HepG2 (cell line): ENCODE data around the gene ADGRG6. TPM values are rescaled to one million over a fixed set of nuclear protein-coding genes. Genes with fewer than 3 reads are reported as not detected.

Source experiments
- ARHGAP35 ChIP-seq: sonication (generic); formaldehyde crosslinking; IDR thresholded peaks from 2 replicates; pipeline ENCODE4 v1.9.0; 2022; ENCODE audit warnings: mild to moderate bottlenecking, inconsistent platforms, moderate library complexity, missing genetic modification reagents, borderline replicate concordance
- FOXK2 ChIP-seq: fragments of 450-650 bp; IDR thresholded peaks from 2 replicates; pipeline ENCODE4 v1.6.1; 2016
- HES4 ChIP-seq: sonication (generic); formaldehyde crosslinking; IDR thresholded peaks from 2 replicates; pipeline ENCODE4 v1.9.0; 2021; ENCODE audit warnings: mild to moderate bottlenecking, missing genetic modification reagents, borderline replicate concordance
- HNRNPUL1 ChIP-seq: fragments of 200-400 bp; formaldehyde crosslinking; IDR thresholded peaks from 2 replicates; pipeline ENCODE4 v1.6.1; 2017; ENCODE audit warnings: low read depth, mild to moderate bottlenecking, low read length, moderate library complexity
- NFE2L2 ChIP-seq: fragments of 150-350 bp; IDR thresholded peaks from 2 replicates; pipeline ENCODE4 v1.6.1; 2014; ENCODE audit warnings: low read length
- NPAS2 ChIP-seq: sonication (generic); formaldehyde crosslinking; IDR thresholded peaks from 2 replicates; pipeline ENCODE4 v1.8.0; 2022; ENCODE audit warnings: mild to moderate bottlenecking, missing genetic modification reagents, borderline replicate concordance
- NR2F2 ChIP-seq: IDR thresholded peaks from 2 replicates; pipeline ENCODE4 v1.6.1; 2012; ENCODE audit warnings: low read depth, inconsistent platforms, borderline replicate concordance
- PAX8 ChIP-seq: sonication (generic); formaldehyde crosslinking; IDR thresholded peaks from 2 replicates; pipeline ENCODE4 v1.8.0; 2022; ENCODE audit warnings: mild to moderate bottlenecking, missing genetic modification reagents, borderline replicate concordance
- RNF2 ChIP-seq: fragments of 450-650 bp; conservative IDR thresholded peaks from 2 replicates; pipeline ENCODE4 v1.6.1; 2016; ENCODE audit warnings: low read depth
- RXRA ChIP-seq: sonication (generic); formaldehyde crosslinking; IDR thresholded peaks from 2 replicates; pipeline ENCODE4 v1.5.1; 2020; ENCODE audit warnings: missing genetic modification reagents
- SAFB2 ChIP-seq: sonication (generic); formaldehyde crosslinking; IDR thresholded peaks from 2 replicates; pipeline ENCODE4 v1.5.1; 2020; ENCODE audit warnings: missing genetic modification reagents, low read depth, mild to moderate bottlenecking, borderline replicate concordance
- SMAD1 ChIP-seq: sonication (generic); formaldehyde crosslinking; IDR thresholded peaks from 2 replicates; pipeline ENCODE4 v1.4.0; 2020; ENCODE audit warnings: missing genetic modification reagents, low read depth, mild to moderate bottlenecking, borderline replicate concordance
- XBP1 ChIP-seq: sonication (generic); formaldehyde crosslinking; IDR thresholded peaks from 2 replicates; pipeline ENCODE4 v1.5.0; 2020; ENCODE audit warnings: missing genetic modification reagents
- ZMYM3 ChIP-seq: sonication (generic); formaldehyde crosslinking; IDR thresholded peaks from 2 replicates; pipeline ENCODE4 v1.5.1; 2020; ENCODE audit warnings: mild to moderate bottlenecking, missing genetic modification reagents
- ZNF549 ChIP-seq: sonication (generic); formaldehyde crosslinking; IDR thresholded peaks from 2 replicates; pipeline ENCODE4 v1.5.0; 2020; ENCODE audit warnings: missing genetic modification reagents
- polyA plus RNA-seq, 8 experiments: library from polyadenylated mRNA; depleted of rRNA in 3 of 8; stranded (reverse) in 7 of 8; unstranded in 1 of 8; fragments of >200 nt; fragmentation: Illumina TruSeq in 4 of 8; extraction: Trizol in 4 of 8; gene quantifications; 2 replicates each; pipeline versions ENCODE4 v1.2.1 to v1.2.3, GENCODE V29; 2011 to 2016; ENCODE audit warnings: low read depth in 4 of 8, missing spikeins in 1 of 8, mixed read lengths in 1 of 8; ENCODE audit not compliant: insufficient read depth in 1 of 8
- total RNA-seq, 5 experiments: library from RNA; depleted of rRNA; stranded (reverse); fragments of >200 nt; fragmentation: Illumina TruSeq; extraction: Trizol; gene quantifications; 2 replicates each; pipeline ENCODE4 v1.2.3, GENCODE V29; 2016; ENCODE audit warnings: low read depth in 1 of 5
- TF ChIP-seq, protein P1 (sequence below): sonication (generic); formaldehyde crosslinking; IDR thresholded peaks from 2 replicates; pipeline ENCODE4 v1.5.1; 2020; ENCODE audit warnings: mild to moderate bottlenecking, missing genetic modification reagents, moderate library complexity
- TF ChIP-seq, protein P2 (sequence below): IDR thresholded peaks from 2 replicates; pipeline ENCODE4 v1.6.1; 2016; ENCODE audit warnings: missing biosample characterization, missing genetic modification reagents, low read depth
- TF ChIP-seq, protein P3 (sequence below): sonication (generic); formaldehyde crosslinking; IDR thresholded peaks from 2 replicates; pipeline ENCODE4 v1.5.1; 2020; ENCODE audit warnings: mild to moderate bottlenecking, missing genetic modification reagents, moderate library complexity
- TF ChIP-seq, protein P4 (sequence below): sonication (generic); IDR thresholded peaks from 2 replicates; pipeline ENCODE4 v1.6.1; 2016; ENCODE audit warnings: low read depth, borderline replicate concordance
- TF ChIP-seq, protein P5 (sequence below): conservative IDR thresholded peaks from 2 replicates; pipeline ENCODE4 v1.6.1; 2018; ENCODE audit warnings: missing genetic modification reagents

The ADGRG6 gene
- total and polyA plus RNA-seq, 2 of the 13 experiments (the other 11 are each of a cell fraction or from before 2014, with no cell fraction given) = 129 to 249 TPM

DNA sequence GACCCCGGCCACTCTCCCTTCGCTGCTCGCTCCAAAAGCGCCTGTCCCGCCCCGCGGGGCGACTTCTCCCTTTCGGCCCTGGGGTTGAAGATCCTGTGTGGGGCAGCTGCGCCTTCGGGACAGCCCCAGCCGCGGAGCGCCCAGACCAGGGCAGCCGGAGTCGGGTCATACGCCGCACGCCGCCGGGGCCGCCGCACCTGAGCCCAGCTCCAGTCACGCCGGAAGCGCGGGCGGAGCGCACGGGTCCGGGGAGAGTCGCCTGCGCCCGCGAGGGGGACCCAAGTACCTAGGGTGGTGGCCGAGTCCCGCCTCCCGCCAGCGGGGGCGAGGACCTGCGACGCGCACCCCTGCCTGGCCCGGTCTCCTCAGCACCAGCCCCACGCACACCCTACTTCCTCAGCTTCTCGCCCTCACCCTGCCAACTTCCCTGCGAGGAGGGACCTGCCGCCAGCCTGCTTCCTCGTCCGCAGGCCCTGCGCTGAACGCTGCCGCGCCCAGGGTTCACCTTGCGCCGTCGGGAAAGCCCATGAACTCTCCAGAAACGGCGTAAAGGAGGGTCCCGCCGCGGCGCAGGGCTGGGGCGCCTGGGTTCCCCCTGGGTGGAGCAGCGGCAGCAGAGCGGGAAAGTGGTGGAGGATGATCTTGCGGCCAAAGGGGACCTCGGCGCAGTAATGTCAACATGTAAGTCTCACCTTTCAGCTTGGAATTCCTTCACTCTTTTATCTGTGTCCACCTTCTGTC, at the start of gene ADGRG6 (continued):
- TF ChIP-seq, protein P1, sequence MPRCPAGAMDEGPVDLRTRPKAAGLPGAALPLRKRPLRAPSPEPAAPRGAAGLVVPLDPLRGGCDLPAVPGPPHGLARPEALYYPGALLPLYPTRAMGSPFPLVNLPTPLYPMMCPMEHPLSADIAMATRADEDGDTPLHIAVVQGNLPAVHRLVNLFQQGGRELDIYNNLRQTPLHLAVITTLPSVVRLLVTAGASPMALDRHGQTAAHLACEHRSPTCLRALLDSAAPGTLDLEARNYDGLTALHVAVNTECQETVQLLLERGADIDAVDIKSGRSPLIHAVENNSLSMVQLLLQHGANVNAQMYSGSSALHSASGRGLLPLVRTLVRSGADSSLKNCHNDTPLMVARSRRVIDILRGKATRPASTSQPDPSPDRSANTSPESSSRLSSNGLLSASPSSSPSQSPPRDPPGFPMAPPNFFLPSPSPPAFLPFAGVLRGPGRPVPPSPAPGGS = peak; percentile 96
- TF ChIP-seq XBP1 (CRISPR knock-in tag) = no peak; the same call in 1 of the 2 replicates
- no peak for TF ChIP-seq FOXK2
- TF ChIP-seq HES4 (CRISPR knock-in tag) = peak; percentile 96
- no peak for TF ChIP-seq NR2F2
- TF ChIP-seq SMAD1 (CRISPR knock-in tag) = peak; percentile 66; the same call in 1 of the 2 replicates
- 0 out of 2 replicates have a peak, but pooled peaks have one; percentile 65 for TF ChIP-seq HNRNPUL1
- peak; percentile 36; the same call in 1 of the 2 replicates for TF ChIP-seq ZMYM3 (CRISPR knock-in tag)
- peak; percentile 97; the same call in 1 of the 2 replicates for TF ChIP-seq ARHGAP35 (CRISPR knock-in tag)
- TF ChIP-seq SAFB2 (CRISPR knock-in tag) = peak; percentile 99
- TF ChIP-seq, protein P2, sequence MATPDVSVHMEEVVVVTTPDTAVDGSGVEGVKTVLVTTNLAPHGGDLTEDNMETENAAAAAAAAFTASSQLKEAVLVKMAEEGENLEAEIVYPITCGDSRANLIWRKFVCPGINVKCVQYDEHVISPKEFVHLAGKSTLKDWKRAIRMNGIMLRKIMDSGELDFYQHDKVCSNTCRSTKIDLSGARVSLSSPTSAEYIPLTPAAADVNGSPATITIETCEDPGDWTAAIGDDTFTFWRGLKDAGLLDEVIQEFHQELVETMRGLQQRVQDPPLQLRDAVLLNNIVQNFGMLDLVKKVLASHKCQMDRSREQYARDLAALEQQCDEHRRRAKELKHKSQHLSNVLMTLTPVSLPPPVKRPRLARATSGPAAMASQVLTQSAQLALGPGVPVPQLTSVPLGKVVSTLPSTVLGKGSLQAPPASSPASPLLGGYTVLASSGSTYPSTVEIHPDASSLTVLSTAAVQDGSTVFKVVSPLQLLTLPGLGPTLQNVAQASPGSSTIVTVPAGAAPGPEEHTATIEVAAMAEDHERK (CRISPR knock-in tag) = no peak; the same call in 1 of the 2 replicates
- peak; percentile 75; the same call in 1 of the 2 replicates for TF ChIP-seq ZNF549 (CRISPR knock-in tag)
- TF ChIP-seq, protein P3, sequence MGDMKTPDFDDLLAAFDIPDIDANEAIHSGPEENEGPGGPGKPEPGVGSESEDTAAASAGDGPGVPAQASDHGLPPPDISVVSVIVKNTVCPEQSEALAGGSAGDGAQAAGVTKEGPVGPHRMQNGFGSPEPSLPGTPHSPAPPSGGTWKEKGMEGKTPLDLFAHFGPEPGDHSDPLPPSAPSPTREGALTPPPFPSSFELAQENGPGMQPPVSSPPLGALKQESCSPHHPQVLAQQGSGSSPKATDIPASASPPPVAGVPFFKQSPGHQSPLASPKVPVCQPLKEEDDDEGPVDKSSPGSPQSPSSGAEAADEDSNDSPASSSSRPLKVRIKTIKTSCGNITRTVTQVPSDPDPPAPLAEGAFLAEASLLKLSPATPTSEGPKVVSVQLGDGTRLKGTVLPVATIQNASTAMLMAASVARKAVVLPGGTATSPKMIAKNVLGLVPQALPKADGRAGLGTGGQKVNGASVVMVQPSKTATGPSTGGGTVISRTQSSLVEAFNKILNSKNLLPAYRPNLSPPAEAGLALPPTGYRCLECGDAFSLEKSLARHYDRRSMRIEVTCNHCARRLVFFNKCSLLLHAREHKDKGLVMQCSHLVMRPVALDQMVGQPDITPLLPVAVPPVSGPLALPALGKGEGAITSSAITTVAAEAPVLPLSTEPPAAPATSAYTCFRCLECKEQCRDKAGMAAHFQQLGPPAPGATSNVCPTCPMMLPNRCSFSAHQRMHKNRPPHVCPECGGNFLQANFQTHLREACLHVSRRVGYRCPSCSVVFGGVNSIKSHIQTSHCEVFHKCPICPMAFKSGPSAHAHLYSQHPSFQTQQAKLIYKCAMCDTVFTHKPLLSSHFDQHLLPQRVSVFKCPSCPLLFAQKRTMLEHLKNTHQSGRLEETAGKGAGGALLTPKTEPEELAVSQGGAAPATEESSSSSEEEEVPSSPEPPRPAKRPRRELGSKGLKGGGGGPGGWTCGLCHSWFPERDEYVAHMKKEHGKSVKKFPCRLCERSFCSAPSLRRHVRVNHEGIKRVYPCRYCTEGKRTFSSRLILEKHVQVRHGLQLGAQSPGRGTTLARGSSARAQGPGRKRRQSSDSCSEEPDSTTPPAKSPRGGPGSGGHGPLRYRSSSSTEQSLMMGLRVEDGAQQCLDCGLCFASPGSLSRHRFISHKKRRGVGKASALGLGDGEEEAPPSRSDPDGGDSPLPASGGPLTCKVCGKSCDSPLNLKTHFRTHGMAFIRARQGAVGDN (CRISPR knock-in tag) = peak; percentile 99
- TF ChIP-seq RNF2 = peak; percentile 72; the same call in 1 of the 2 replicates
- TF ChIP-seq, protein P4, sequence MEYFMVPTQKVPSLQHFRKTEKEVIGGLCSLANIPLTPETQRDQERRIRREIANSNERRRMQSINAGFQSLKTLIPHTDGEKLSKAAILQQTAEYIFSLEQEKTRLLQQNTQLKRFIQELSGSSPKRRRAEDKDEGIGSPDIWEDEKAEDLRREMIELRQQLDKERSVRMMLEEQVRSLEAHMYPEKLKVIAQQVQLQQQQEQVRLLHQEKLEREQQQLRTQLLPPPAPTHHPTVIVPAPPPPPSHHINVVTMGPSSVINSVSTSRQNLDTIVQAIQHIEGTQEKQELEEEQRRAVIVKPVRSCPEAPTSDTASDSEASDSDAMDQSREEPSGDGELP = no peak
- TF ChIP-seq PAX8 (CRISPR knock-in tag) = no peak
- TF ChIP-seq NPAS2 (CRISPR knock-in tag) = no peak
- peak; percentile 92 for TF ChIP-seq RXRA (CRISPR knock-in tag)
- TF ChIP-seq NFE2L2 = no peak
- TF ChIP-seq, protein P5, sequence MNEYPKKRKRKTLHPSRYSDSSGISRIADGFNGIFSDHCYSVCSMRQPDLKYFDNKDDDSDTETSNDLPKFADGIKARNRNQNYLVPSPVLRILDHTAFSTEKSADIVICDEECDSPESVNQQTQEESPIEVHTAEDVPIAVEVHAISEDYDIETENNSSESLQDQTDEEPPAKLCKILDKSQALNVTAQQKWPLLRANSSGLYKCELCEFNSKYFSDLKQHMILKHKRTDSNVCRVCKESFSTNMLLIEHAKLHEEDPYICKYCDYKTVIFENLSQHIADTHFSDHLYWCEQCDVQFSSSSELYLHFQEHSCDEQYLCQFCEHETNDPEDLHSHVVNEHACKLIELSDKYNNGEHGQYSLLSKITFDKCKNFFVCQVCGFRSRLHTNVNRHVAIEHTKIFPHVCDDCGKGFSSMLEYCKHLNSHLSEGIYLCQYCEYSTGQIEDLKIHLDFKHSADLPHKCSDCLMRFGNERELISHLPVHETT (CRISPR knock-in tag) = peak; percentile 63; the same call in 1 of the 2 replicates
